Peyer's patch (tissue), 4 donors: Measurements from ENCODE around the gene PAK4. TPM values are rescaled to one million over a fixed set of nuclear protein-coding genes. Genes with fewer than 3 reads are reported as not detected.
"Not testable (repeated sequence)": the region's sequence is repeated elsewhere in the genome, so short reads cannot be mapped to it uniquely, and the experiment has no call there.

Experiments
- DNase-seq, 3 donors: peaks; one replicate each; pipeline ENCODE4 v3.0.0-alpha.2; 2017 to 2019
- H3K27ac ChIP-seq, 4 donors: fragments of 200-600 bp; sonication (generic); one replicate each; pipeline ENCODE4 v1.5.1; 2016 to 2019
- H3K27me3 ChIP-seq, 2 donors: fragments of 200-600 bp; sonication (generic); one replicate each; pipeline ENCODE4 v1.5.1; 2019
- H3K36me3 ChIP-seq, 3 donors: fragments of 200-600 bp; sonication (generic); one replicate each; pipeline ENCODE4 v1.5.1; 2016 to 2019
- H3K4me1 ChIP-seq, 4 donors: fragments of 200-600 bp; sonication (generic); one replicate each; pipeline ENCODE4 v1.5.1; 2016 to 2019
- H3K4me3 ChIP-seq, 4 donors: fragments of 200-600 bp; sonication (generic); 1 replicate in 3 of 4; 2 replicates in 1 of 4; pipeline ENCODE4 v1.5.1; 2016 to 2019; ENCODE audit warnings: mild to moderate bottlenecking in 1 of 4
- H3K9me3 ChIP-seq, 4 donors: fragments of 200-600 bp; sonication (generic); one replicate each; pipeline ENCODE4 v1.5.1; 2016 to 2019; ENCODE audit warnings: mild to moderate bottlenecking in 1 of 4
- CTCF ChIP-seq, 6 experiments: fragments of 450-650 bp in 4 of 6; fragments of 200-600 bp in 2 of 6; sonication (generic) in 1 of 6; IDR thresholded peaks; one replicate each; pipeline ENCODE4 v1.5.1; 2017 to 2019; ENCODE audit warnings: antibody characterized with exemption in 6 of 6, mild to moderate bottlenecking in 3 of 6, moderate library complexity in 1 of 6
- POLR2A ChIP-seq, 2 donors: fragments of 450-650 bp; IDR thresholded peaks; one replicate each; pipeline ENCODE4 v1.5.1; 2017; ENCODE audit warnings: antibody characterized with exemption in 2 of 2, mild to moderate bottlenecking in 2 of 2, moderate library complexity in 2 of 2
- total RNA-seq, 4 donors: library from RNA; depleted of rRNA; stranded (reverse); fragments of >200 nt; gene quantifications; one replicate each; pipeline ENCODE4 v1.1.0, GENCODE V29; 2016

The PAK4 gene
- total RNA-seq, 4 donors from 2014 or later: 24.8 to 73.0 (median 45.7) TPM

- Histone ChIP-seq H3K27ac (no peak overlapping the region), H3K9me3 (no peaks in the 10 kb centered on the region), H3K4me1 (no peaks in the 10 kb centered on the region), H3K4me3 (no peak overlapping the region), H3K36me3 (no peaks in the 10 kb centered on the region), H3K27me3 (peaks cover 0 to 9% of the 10 kb centered on the region in 2 donors)
- TF ChIP-seq CTCF (IDR thresholded peaks at IDR 0.05): no peak
- DNase-seq: no peak
Measured at GRCh38 chr19:39208175-39208795, 82.7 kb downstream of the PAK4 start.

- peaks cover 0 to under 1% of the 10 kb centered on the region in 2 donors for H3K27me3 ChIP-seq
- TF ChIP-seq CTCF (IDR thresholded peaks at IDR 0.05) (no peak), POLR2A (IDR thresholded peaks at IDR 0.05) (no peak)
- H3K9me3 ChIP-seq: no peaks in the 10 kb centered on the region
- H3K27ac ChIP-seq: no peak overlapping the region
- DNase-seq: no peak
- H3K4me1 ChIP-seq: no peaks in the 10 kb centered on the region
- H3K36me3 ChIP-seq: no peaks in the 10 kb centered on the region
- H3K4me3 ChIP-seq: no peak overlapping the region
Measured at GRCh38 chr19:39209196-39209595, 83.6 kb downstream of the PAK4 start.

GRCh38 chr19:39211731-39212374 is 86.3 kb downstream of the PAK4 start:
- TF ChIP-seq POLR2A (IDR thresholded peaks at IDR 0.05): no peak
- no peak for TF ChIP-seq CTCF (IDR thresholded peaks at IDR 0.05)
- DNase-seq: no peak
- Histone ChIP-seq H3K36me3 (no peaks in the 10 kb centered on the region), H3K9me3 (no peaks in the 10 kb centered on the region), H3K4me3 (no peak overlapping the region), H3K4me1 (no peaks in the 10 kb centered on the region), H3K27me3 (no peaks in the 10 kb centered on the region), H3K27ac (no peak overlapping the region)

- Histone ChIP-seq H3K9me3 (no peaks in the 10 kb centered on the region), H3K27me3 (no peaks in the 10 kb centered on the region), H3K36me3 (no peaks in the 10 kb centered on the region), H3K27ac (no peak overlapping the region), H3K4me3 (no peak overlapping the region), H3K4me1 (no peaks in the 10 kb centered on the region)
- DNase-seq: peak; percentile 36 to 72 (median 51)
- TF ChIP-seq POLR2A (IDR thresholded peaks at IDR 0.05) (no peak), CTCF (IDR thresholded peaks at IDR 0.05) (peak in 4 of 6 experiments; percentile 31 to 50 (median 44))
Measured at GRCh38 chr19:39212375-39212742, 86.8 kb downstream of the PAK4 start.

- H3K36me3 ChIP-seq, DNase-seq, H3K9me3 ChIP-seq, H3K4me3 ChIP-seq, H3K4me1 ChIP-seq, H3K27me3 ChIP-seq, H3K27ac ChIP-seq: not testable (repeated sequence)
Measured at GRCh38 chr19:39215323-39215722, 89.7 kb downstream of the PAK4 start.

GRCh38 chr19:39217094-39217493 is 91.5 kb downstream of the PAK4 start:
- no peaks in the 10 kb centered on the region for H3K4me1 ChIP-seq
- H3K9me3 ChIP-seq: no peaks in the 10 kb centered on the region
- H3K27ac ChIP-seq: no peak overlapping the region
- no peaks in the 10 kb centered on the region for H3K27me3 ChIP-seq
- H3K4me3 ChIP-seq: no peak overlapping the region
- H3K36me3 ChIP-seq: no peaks in the 10 kb centered on the region
- no peak for DNase-seq
- TF ChIP-seq CTCF (IDR thresholded peaks at IDR 0.05): no peak
- TF ChIP-seq POLR2A (IDR thresholded peaks at IDR 0.05): no peak
